CD4-positive, alpha-beta T cell treated with Interleukin-17A for 1 hour (primary cell): ENCODE data around the gene SNED1.

Experiments used
- DNase-seq: peaks from one replicate; pipeline ENCODE4 v3.0.0-alpha.2; 2020

Gene SNED1

DNA sequence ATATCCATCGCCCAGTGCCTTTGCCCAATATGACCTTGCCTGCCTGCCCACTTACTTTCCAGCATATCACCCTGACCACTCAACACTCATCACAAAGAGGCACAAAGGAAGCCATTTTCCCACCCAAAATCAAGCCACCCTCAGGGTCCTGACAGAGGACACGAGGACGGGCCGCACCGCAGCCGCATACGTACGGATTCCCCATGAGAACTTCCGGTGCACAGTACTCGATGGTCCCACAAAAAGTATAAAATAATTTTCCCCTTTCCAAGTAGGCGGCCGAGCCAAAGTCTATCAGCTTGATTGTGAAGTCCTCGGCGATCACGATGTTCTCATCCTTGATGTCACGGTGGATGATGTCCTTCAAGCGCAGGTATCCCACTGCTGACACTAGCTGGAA lies 113.6 kb downstream of the SNED1 start:
- no peak for DNase-seq

DNA sequence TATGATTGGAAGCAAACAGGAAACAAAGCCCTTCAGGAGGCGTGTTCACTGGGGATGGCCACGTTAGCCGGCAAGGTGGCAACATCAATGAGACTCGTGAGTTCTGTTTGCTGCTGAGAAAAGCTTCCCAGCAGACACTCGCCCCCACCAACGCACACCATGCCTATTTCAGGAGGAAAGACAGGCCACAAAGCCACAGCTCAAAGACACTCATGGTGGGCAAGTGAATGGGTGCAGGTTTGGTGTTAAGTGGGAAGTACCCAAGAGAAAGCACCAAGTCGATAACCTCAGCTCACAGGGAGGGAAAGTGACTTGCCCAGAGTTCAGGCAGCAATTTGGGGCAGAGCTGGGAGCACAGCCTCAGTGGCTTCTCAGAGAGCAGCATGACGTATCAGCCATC lies 114.2 kb downstream of the SNED1 start:
- peak; percentile 71 for DNase-seq

DNA sequence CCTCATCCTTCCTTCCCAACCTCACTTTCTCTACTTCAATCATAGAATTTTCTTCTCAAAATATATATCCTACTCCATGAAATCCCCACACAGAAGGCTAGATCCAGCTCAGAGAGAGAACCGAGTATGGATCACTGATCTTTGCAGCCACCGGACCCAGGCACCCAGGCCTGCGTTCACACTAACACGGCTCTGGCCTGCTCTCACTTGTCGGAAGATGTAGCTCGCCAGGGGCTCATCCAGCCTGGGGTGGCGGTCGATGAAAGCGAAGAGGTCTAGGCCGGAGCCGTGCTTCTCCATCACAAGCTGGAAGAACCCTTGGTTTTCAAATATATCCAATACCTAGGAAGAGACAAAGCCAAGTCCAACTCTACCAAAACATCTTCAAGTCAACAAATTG lies 116.4 kb downstream of the SNED1 start:
- DNase-seq, result no peak

DNA sequence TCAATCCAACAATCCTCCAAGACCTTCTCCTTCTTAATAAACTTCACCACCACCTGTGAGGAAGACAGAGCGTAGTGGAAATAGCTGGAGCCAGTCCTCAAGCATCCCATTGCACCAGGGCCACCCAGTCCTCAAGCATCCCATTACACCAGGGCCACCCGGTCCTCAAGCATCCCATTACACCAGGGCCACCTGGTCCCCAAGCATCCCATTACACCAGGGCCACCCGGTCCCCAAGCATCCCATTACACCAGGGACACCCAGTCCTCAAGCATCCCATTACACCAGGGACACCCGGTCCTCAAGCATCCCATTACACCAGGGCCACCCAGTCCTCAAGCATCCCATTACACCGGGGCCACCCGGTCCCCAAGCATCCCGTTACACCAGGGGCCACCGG lies 116.9 kb downstream of the SNED1 start:
- DNase-seq, result no peak

DNA sequence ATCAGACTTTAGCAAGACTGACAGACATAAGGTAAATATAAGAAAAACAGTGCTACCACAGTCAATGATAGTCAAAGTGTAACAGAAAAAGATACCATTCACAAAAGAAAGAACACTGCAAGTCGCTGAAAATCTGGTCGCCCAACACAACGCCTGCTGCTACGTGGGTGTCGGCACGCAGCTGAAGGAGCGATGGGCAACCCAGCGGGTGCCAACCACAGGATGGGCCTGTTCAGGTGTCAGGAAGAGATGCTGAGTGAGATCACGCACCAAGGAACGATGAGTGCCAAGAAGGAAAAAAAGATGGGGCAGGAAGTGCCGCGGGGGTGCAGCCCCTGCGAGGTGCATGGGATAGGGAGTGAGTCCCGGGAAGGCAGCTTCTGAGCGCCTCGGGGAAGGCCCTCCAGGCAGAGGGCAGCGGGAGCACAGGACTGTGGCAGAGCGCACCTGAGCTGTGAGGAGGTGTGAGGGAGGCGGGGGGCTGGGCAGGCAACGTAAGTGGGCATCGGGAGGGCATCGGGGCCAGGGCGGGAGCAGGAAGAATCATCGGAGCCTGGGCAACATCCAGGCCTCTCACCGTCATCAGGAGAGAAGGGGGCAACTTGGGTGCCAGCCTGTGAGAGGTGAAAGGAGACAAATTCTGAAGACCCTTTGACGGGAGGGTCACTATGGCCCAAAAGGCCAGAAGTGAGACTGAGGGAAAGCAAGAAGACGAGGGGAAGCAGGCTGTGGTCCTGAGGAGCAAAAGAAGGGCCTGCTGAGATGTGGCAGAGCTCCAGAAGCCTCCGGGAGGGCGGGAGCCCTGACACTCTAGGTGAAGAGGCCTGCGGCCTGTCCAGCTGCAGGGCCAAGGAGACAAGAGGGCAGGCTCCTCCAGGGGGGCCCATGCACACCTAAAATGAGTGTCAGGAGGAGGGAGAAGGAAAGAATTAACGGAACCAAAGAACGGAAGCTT lies 118.5 kb downstream of the SNED1 start:
- DNase-seq, result no peak

GRCh38 chr2:241118737-241119505 lies 120.5 kb downstream of the SNED1 start:
- DNase-seq, result no peak

DNA sequence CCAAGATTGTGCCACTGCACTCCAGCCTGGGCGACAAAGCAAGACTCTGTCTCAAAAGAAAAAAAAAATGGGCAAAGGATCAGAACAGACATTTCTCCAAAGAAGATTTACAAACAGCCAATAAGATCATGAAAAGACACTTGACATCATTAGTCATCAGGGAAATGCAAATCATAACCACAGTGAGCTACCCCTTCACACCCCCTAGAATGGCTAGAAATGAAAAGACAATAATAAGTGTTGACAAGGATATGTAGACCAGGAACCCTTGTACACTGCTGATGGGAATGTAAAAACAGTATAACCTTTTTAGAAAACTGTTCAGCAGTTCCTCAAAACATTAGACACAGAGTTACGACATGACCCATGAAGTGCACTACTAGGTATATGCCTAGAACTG lies 122.0 kb downstream of the SNED1 start:
- DNase-seq, result no peak

DNA sequence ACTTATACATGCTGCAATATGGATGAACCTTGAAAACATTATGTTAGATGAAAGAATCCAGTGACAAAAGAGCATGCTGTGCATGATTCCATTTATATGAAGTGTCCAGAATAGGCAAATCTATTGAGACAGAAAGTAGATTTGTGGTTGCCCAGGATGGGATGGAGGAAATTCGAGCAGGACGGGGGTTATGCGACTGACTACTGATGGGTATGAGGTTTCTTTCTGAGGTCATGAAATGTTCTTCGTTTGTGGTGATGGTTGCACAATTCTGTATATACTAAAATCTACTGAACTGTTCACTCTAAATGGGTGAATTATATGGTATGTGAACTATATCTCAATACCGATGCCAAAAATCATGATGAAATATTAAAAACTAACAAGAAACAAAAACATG lies 122.6 kb downstream of the SNED1 start:
- no peak for DNase-seq

DNA sequence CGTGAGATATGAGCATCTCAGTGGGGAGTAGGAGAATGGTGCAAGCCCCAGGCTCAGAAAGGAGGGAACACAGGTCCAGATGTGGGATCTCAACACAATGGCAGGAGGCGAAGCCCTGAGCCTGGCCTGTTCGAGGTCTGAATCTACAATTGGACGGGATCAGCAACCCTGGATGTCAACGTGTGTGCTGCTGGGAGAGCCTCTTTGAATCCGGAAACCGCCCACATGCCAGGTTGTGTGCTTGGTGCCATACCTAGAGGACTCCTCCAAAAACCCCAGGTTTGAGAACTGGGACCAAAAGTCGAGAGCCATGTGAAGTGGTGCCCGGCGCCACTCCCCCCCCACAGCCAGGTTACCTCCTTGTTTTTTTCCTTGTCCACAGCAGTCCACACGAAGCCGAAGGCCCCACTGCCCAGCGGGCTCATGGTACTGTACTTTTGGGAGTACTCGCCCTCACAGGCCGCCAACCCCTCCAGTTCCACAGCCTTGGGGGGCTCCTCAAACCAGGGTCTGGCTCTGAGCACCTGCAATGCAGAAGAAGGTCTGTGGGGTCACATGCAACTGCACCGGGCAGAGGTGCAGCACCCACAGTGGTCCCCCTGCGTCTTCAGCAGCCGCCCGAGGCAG lies 124.1 kb downstream of the SNED1 start:
- no peak for DNase-seq

GRCh38 chr2:241123816-241124536 lies 125.6 kb downstream of the SNED1 start:
- DNase-seq, result peak; percentile 66

DNA sequence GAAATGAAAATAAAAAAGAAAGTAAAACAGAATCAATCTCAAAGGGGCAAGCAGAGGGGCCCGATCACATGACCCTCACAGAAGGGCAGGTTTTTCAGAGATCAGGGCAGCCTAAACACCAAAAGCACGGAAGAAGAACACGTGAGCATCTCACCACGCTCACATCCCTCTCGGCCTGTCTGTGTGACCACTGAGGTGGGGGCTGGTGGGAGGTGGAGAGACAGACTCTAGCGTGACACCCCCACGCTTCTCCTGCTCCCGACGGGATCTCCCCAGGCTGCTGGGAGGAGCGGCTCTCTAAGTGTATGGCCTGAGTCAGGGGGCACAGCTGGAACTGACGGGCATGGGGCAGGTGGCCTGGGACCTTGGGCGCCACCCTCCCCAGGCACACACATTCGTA lies 127.2 kb downstream of the SNED1 start:
- peak; percentile 29 for DNase-seq

DNA sequence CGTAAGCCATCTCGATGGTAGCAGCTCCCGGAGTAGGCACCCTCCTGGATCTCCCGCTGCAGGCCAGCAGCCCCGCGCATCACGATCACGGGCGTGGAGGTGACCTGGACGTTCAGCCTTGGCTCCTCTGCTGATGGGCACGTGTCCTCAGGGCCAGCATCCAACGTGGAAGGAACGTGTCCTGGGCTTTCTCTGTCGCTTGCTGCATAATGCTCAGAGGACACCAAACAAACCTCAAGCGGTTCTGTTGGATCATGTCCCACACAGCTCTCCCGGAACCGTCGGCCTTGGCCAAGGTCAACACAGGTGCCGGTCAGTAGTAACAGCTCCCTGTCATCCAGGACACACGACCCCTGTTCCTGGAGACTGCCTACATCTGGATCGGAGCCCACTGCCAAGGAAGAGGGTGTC lies 127.8 kb downstream of the SNED1 start:
- DNase-seq, result no peak

DNA sequence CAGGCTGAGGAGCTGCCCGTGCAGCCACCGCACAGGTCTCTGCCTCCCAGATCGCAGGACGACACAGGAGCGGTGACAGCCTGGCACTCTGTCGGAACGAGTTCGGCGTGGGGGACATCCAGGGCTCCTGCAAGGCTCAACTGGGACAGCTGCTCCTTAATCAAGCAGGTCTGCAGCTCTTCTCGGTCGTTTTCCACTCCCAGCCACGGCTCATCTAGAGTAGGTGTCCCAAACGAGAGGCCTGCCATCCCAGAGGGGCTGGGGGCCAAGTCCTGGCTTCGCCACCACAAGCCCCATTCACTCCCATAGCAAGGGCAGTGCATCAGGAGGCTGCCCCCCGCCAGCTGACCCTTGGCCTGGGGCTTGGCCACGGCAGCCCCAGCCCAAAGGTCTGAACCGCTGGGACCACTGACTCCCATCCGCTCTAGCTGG lies 128.4 kb downstream of the SNED1 start:
- no peak for DNase-seq

DNA sequence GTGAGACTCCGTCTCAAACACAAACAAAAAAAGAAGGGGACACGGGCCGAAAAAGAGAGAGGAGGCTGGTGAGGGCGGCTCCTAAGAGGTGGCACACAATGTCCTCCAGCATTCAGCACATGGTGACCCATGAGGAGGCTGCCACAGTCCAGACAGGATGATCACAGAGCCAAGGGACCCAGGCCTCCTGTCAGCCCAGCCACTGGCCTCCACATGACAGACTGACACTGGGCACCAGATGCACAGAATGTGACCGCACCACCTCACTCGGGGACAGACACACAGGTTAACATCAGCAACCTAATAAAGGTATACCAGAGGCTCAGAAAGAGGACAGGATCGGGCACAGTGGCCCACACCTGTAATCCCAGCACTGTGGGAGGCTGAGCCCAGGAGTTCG lies 129.8 kb downstream of the SNED1 start:
- no peak for DNase-seq

- no peak for DNase-seq
These were observed 130.9 kb downstream of the SNED1 start for GRCh38 chr2:241129086-241129871.

- DNase-seq, result no peak
These were observed 131.9 kb downstream of the SNED1 start for GRCh38 chr2:241130316-241130715.

DNA sequence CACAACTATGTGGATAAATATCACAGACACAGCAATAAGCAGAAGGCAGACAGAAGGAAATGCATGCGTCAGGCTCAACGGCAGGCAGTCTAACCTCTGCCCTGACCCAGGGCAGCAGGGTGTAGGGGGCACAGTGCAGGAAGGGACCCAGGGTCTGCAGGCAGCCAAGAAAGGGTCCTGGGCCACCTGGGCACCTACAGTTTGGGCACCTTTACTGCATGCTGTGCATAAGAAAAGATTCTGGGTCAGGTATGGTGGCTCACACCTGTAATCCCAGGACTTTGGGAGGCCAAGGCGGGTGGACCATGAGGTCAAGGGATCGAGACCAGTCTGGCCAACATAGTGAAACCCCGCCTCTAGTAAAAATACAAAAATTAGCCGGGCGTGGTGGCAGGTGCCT lies 133.1 kb downstream of the SNED1 start:
- DNase-seq, result no peak

GRCh38 chr2:241132538-241133435 lies 134.4 kb downstream of the SNED1 start:
- DNase-seq, result no peak

DNA sequence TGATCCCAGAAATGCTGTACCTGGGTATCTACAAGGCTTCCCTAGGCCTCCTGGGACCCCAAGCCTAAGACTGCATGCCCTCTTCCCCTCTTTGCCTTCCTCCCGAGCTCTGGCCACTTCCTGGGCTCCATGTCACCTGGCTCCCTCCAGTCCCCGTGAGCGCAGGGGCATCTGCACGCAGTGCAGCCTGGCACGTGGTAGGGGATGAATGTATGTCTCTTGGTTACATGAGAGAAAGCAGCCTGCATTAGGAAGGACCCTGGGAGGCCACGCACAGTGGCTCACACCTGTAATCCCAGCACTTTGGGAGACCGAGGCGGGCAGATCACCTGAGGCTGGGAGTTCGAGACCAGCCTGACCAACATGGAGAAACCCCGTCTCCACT lies 135.0 kb downstream of the SNED1 start:
- no peak for DNase-seq

GRCh38 chr2:241134711-241135110 lies 136.3 kb downstream of the SNED1 start:
- no peak for DNase-seq

GRCh38 chr2:241135737-241136136 lies 137.3 kb downstream of the SNED1 start:
- no peak for DNase-seq
